ENCODE results near the gene CCIN.
"Not testable (repeated sequence)": the region's sequence is repeated elsewhere in the genome, so short reads cannot be mapped to it uniquely, and the experiment has no call there.

DNA sequence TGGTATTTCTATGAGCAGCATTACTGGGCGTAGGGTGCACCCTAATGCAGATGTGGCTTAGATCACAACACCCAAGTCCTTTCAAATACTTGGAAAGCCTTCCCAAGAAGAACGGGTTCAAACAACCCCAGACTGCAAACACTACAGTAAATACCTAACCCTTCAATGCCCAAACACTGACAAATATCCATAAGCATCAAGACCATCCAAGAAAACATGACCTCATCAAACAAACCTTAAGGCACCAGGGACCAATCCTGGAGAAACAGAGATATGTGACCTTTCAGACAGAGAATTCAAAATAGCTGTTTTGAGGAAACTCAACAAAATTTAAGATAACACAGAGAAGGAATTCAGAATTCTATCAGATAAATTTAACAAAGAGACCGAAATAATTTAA lies 6.0 kb downstream of the CCIN start:
- TF ChIP-seq POLR2AphosphoS5 (IDR thresholded peaks at IDR 0.05); POLR2A (IDR thresholded peaks at IDR 0.05); EP300 (IDR thresholded peaks at IDR 0.05; ENCODE audit: low read depth): not testable (repeated sequence)
- TF ChIP-seq, protein P1, sequence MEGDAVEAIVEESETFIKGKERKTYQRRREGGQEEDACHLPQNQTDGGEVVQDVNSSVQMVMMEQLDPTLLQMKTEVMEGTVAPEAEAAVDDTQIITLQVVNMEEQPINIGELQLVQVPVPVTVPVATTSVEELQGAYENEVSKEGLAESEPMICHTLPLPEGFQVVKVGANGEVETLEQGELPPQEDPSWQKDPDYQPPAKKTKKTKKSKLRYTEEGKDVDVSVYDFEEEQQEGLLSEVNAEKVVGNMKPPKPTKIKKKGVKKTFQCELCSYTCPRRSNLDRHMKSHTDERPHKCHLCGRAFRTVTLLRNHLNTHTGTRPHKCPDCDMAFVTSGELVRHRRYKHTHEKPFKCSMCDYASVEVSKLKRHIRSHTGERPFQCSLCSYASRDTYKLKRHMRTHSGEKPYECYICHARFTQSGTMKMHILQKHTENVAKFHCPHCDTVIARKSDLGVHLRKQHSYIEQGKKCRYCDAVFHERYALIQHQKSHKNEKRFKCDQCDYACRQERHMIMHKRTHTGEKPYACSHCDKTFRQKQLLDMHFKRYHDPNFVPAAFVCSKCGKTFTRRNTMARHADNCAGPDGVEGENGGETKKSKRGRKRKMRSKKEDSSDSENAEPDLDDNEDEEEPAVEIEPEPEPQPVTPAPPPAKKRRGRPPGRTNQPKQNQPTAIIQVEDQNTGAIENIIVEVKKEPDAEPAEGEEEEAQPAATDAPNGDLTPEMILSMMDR (IDR thresholded peaks at IDR 0.05): not testable (repeated sequence)

All from transverse colon (tissue), 4 donors.